ENCODE data around the gene ATP11B.

- TF ChIP-seq TAF1 (IDR thresholded peaks at IDR 0.05; ENCODE audit: low read depth, low read length): no peak
- no peak for TF ChIP-seq POLR2A (IDR thresholded peaks at IDR 0.05; ENCODE audit: low read depth, low read length)
- no peak for TF ChIP-seq POLR2AphosphoS5 (IDR thresholded peaks at IDR 0.05; ENCODE audit: low read depth, low read length)
- no peak for TF ChIP-seq SPI1 (IDR thresholded peaks at IDR 0.05; ENCODE audit: low read depth, low read length)
- no peak for TF ChIP-seq PAX5 (IDR thresholded peaks at IDR 0.05; ENCODE audit: insufficient read depth, low read length, severe bottlenecking)
- no peak for TF ChIP-seq POU2F2 (IDR thresholded peaks at IDR 0.05; ENCODE audit: low read depth, low read length)
These were observed 4.6 kb downstream of the ATP11B start for GRCh38 chr3:182797876-182798275.

Measured in GM12891 (cell line).